Measurements from ENCODE around the gene MELK. TPM values are rescaled to one million over a fixed set of nuclear protein-coding genes. Genes with fewer than 3 reads are reported as not detected.

The MELK gene
- total and polyA plus RNA-seq, 2 of the 13 experiments (the other 11 are each of a cell fraction or from before 2014, with no cell fraction given), result 16.7 to 50.4 TPM

GRCh38 chr9:36559036-36559695 is 13.5 kb upstream of the MELK start:
- Histone ChIP-seq H2AFZ (ENCODE audit: low read length) (no peak overlapping the region), H3K27ac (ENCODE audit: extremely low read length, insufficient read depth, low read length) (no peak overlapping the region), H3K4me3 (replicated peaks in 1 of 3; ENCODE audit: insufficient read depth in 1 of 3, low read depth in 2 of 3, low read length in 3 of 3) (no peak overlapping the region), H3K36me3 (replicated peaks in 1 of 2; ENCODE audit: control insufficient read depth in 1 of 2, insufficient read depth in 2 of 2, low read length in 2 of 2) (no peaks in the 10 kb centered on the region), H3K27me3 (ENCODE audit: control insufficient read depth in 1 of 2, insufficient read depth in 2 of 2, low read length in 2 of 2) (no peaks in the 10 kb centered on the region), H3K9ac (ENCODE audit: insufficient read depth, low read depth, low read length) (no peak overlapping the region), H3K9me3 (ENCODE audit: low read length) (no peaks in the 10 kb centered on the region), H4K20me1 (ENCODE audit: insufficient read depth, low read length) (no peaks in the 10 kb centered on the region), H3K79me2 (ENCODE audit: insufficient read depth, low read length) (no peaks in the 10 kb centered on the region), H3K4me1 (ENCODE audit: insufficient read depth, low read length) (peaks cover 8% of the 10 kb centered on the region), H3K4me2 (ENCODE audit: low read depth, low read length) (no peak overlapping the region)
- ATAC-seq, result no peak
- no peak for FAIRE-seq
- intact Hi-C loops (cut with micrococcal nuclease; ENCODE audit: unreplicated experiment) (loop anchor here (5.0 kb wide), 1 partner anchor 72 kb away; no protein-coding TSS in a partner anchor), in situ Hi-C loops (cut with HindIII; ENCODE audit: extremely low pct_ligation_motif_present, low pct_unique_long_range_greater_than_20kb) (loop anchor here (5.0 kb wide), 1 partner anchor 152 kb away; no protein-coding TSS in a partner anchor)
- CTCF ChIA-PET (ENCODE audit: low intra/inter-chr PET ratio, low total read pairs), result interaction anchor here (0.7 kb wide), 1 partner anchor 1069 kb away, joined by 4 read pairs; no protein-coding TSS in a partner anchor
- no peak for DNase-seq (ENCODE audit: low spot score)
- no TSS peak for BruUV-seq (replicated peaks)
- POLR2A ChIA-PET, result no interaction called here
- no peak for TF ChIP-seq CEBPB (IDR thresholded peaks at IDR 0.05; ENCODE audit: borderline replicate concordance, low read depth, low read length)
- no peak for TF ChIP-seq CREBL2 (CRISPR knock-in tag; IDR thresholded peaks at IDR 0.05; ENCODE audit: borderline replicate concordance)
- no peak for TF ChIP-seq ZNF773 (CRISPR knock-in tag; IDR thresholded peaks at IDR 0.05; ENCODE audit: borderline replicate concordance)
- TF ChIP-seq NFAT5 (CRISPR knock-in tag; IDR thresholded peaks at IDR 0.05), result no peak
- no peak for TF ChIP-seq TAF1 (CRISPR knock-in tag; IDR thresholded peaks at IDR 0.05)
- TF ChIP-seq ZNF205 (CRISPR knock-in tag; IDR thresholded peaks at IDR 0.05), result no peak
- no peak for TF ChIP-seq GTF3A (CRISPR knock-in tag; conservative IDR thresholded peaks at IDR 0.05)
- no peak for TF ChIP-seq SALL1 (CRISPR knock-in tag; IDR thresholded peaks at IDR 0.05)
- no peak for TF ChIP-seq NR2F6 (IDR thresholded peaks at IDR 0.05)
- no peak for TF ChIP-seq NR2F6 (CRISPR knock-in tag; IDR thresholded peaks at IDR 0.05)
- no peak for TF ChIP-seq NRL (CRISPR knock-in tag; IDR thresholded peaks at IDR 0.05; ENCODE audit: borderline replicate concordance)
- TF ChIP-seq NR3C1 (CRISPR knock-in tag; IDR thresholded peaks at IDR 0.05), result no peak
- TF ChIP-seq REPIN1 (CRISPR knock-in tag; IDR thresholded peaks at IDR 0.05; ENCODE audit: borderline replicate concordance, low read depth), result no peak
- WGBS (ENCODE audit: low lambda C conversion rate), result 68% methylated on average over 7 of the region's 7 CpGs
